Measurements from ENCODE around the gene SEZ6.

SEZ6 gene

GRCh38 chr17:28968231-28968913 is 37.5 kb downstream of the SEZ6 start:
- no peak for FAIRE-seq
- no peak for DNase-seq (ENCODE audit: insufficient read length, low spot score)
- no peak for TF ChIP-seq CTCF (IDR thresholded peaks at IDR 0.05; ENCODE audit: insufficient read depth, missing control alignments)

DNA sequence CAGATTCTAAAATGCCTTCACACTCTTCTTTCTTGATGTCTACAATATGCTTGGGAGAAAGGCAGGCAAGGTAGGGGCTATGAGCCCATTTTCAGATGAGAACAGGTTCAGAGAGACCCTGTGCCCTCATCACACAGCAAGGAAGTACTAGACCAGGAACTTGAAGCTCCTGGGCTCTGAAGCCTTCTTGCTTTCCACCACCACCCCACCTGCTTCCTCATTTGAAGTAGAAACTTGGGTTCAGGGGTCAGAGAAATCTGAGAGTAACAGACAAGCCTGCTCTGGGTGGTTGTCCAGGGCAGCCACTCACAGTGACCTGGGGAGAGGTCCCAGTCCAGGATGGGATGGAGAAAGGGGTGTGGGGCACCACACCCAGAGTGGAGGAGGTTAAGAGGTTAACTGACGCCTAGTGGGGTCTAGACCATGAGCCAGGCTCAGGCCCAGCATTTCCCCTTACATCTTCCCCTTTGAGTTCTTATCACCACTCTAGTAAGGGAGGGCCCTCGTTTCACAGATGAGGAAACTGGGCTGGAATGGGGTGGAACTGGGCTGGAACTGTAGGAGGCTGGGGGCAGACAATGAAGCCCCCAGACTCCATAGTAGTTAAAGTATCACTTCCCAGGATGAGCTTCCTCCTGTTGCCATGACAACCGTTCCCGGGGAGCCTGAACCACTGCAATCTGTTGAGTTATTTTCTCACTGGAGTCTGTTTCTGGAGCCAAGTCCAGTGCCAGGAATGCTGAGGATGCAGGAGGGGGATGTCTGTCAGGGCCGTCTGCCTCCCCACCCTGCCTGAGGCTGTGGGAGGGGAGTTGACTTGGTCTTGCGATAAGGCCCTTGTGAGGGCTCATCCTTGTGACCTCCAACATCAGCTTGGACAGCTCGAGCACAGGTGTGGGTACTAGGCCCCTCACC is 38.4 kb downstream of the SEZ6 start:
- DNase-seq (ENCODE audit: insufficient read length, low spot score) (no peak), FAIRE-seq (no peak)
- no peak for TF ChIP-seq CTCF (IDR thresholded peaks at IDR 0.05; ENCODE audit: insufficient read depth, missing control alignments)

GRCh38 chr17:28963841-28964240 is 42.0 kb downstream of the SEZ6 start:
- no peak for FAIRE-seq
- no peak for TF ChIP-seq CTCF (IDR thresholded peaks at IDR 0.05; ENCODE audit: insufficient read depth, missing control alignments)

GRCh38 chr17:28963055-28963611 is 42.7 kb downstream of the SEZ6 start:
- DNase-seq (ENCODE audit: insufficient read length, low spot score) (no peak), FAIRE-seq (no peak)
- no peak for TF ChIP-seq CTCF (IDR thresholded peaks at IDR 0.05; ENCODE audit: insufficient read depth, missing control alignments)

More at GRCh38 chr17:28963841-28964240, 42.0 kb downstream of the SEZ6 start:
- no peak for DNase-seq (ENCODE audit: insufficient read length, low spot score)

GRCh38 chr17:28961391-28961790 is 44.4 kb downstream of the SEZ6 start:
- TF ChIP-seq CTCF (IDR thresholded peaks at IDR 0.05; ENCODE audit: insufficient read depth, missing control alignments): no peak
- DNase-seq (ENCODE audit: insufficient read length, low spot score) (no peak), FAIRE-seq (no peak)

DNA sequence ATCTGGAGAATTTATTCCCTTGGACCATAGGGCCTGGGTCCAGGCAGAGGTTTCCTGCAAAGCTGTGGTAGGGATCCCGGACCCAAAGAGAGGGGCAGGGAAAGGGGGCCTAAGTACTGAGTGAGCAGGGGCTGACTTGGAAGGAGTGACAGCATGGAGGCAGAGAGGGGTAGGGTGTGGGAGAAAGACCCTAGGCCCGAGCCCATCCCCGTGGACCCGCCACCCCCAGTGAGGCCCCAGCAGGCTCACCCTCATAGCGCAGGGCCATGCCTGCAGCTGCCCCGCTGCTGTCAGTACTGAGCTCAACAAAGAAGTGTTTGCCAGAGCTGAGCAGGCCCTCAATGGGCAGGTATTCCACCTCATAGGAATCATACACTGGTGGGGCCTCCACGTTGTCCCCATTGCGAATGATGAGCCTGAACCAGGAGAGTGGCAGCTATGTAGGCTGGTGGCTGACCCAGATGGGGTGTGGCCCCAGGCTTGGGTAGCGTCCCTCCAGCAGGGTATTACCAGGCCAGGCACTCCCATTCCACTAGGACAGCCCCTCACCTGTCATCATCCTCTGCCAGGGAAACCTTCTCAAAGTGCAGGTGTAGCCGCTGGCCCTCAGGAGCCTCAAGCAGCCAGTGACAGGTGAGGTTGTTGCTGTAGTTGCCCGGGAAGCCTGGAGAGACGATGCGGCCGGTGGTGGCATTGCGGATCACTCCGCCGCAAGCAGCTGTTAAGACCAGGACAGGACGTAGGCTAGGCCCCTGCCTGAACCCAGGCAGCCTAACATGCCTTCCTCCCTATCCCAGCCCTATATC is 45.4 kb downstream of the SEZ6 start:
- no peak for FAIRE-seq

More for the DNA sequence above, 45.4 kb downstream of the SEZ6 start:
- no peak for DNase-seq (ENCODE audit: insufficient read length, low spot score)
- no peak for TF ChIP-seq CTCF (IDR thresholded peaks at IDR 0.05; ENCODE audit: insufficient read depth, missing control alignments)

Data from D721Med (cell line).